GM12878 (cell line): ENCODE results near the gene MYMX. TPM values are rescaled to one million over a fixed set of nuclear protein-coding genes. Genes with fewer than 3 reads are reported as not detected.

Source experiments
- ATAC-seq: fragments of 200-7000 bp; cut with Tn5 transposase; 3 replicates; pipeline ENCODE4 v1.9.1; 2020; ENCODE audit warnings: mild to moderate bottlenecking, moderate library complexity
- BruUV-seq: library from RNA; stranded (reverse); fragments of 400-500 nt; replicated peaks from 2 replicates; lab custom pipeline; 2021; lab: Mats Ljungman, UMichigan
- CTCF ChIA-PET: fragments of 300-600 bp; sonication (Branson Sonifier 250); formaldehyde crosslinking; extraction: SDS; loops from one replicate; lab custom pipeline; 2021; ENCODE audit warnings: inconsistent platforms; lab: Yijun Ruan, JAX
- POLR2A ChIA-PET: fragments of 350-600 bp; formaldehyde crosslinking; extraction: SDS; loops from one replicate; lab custom pipeline; 2021; ENCODE audit warnings: inconsistent platforms; lab: Charles Lee
- RAD21 ChIA-PET: fragments of 300-600 bp; sonication (Branson Sonifier 250); formaldehyde crosslinking; loops from one replicate; lab custom pipeline; 2023; ENCODE audit warnings: antibody characterized with exemption; ENCODE audit not compliant: unreplicated experiment; lab: Charles Lee
- SMC1A ChIA-PET: fragments of 300-600 bp; sonication (Branson Sonifier 250); formaldehyde crosslinking; loops from one replicate; lab custom pipeline; 2023; ENCODE audit not compliant: unreplicated experiment, uncharacterized antibody; lab: Charles Lee
- DNase-seq: peaks from one replicate; pipeline ENCODE4 v3.0.0-alpha.2; 2011; ENCODE audit warnings: low read depth, low spot score
- FAIRE-seq: peaks from 3 replicates; lab custom pipeline; 2011; peaks lifted over from hg19 to GRCh38; lab: Jason Lieb, UNC
- H2AFZ ChIP-seq: 2 replicates; pipeline ENCODE4 v1.6.0; 2011; ENCODE audit warnings: low read depth, low read length, control low read depth; ENCODE audit not compliant: control insufficient read depth
- H3K27ac ChIP-seq: 2 replicates; pipeline ENCODE4 v1.5.1; 2011; ENCODE audit warnings: control low read depth; ENCODE audit not compliant: control insufficient read depth, insufficient read depth
- H3K27me3 ChIP-seq, 2 experiments: replicated peaks in 1 of 2; 2 replicates each; pipeline versions ENCODE4 v1.6.0 to v1.6.1; 2011; ENCODE audit warnings: low read length in 1 of 2; ENCODE audit not compliant: control insufficient read depth in 2 of 2, insufficient read depth in 2 of 2
- H3K36me3 ChIP-seq, 2 experiments: 2 replicates each; pipeline ENCODE4 v1.5.1; 2011; ENCODE audit warnings: low read length in 1 of 2; ENCODE audit not compliant: control insufficient read depth in 2 of 2, insufficient read depth in 2 of 2
- H3K4me1 ChIP-seq: 2 replicates; pipeline ENCODE4 v1.6.1; 2011; ENCODE audit warnings: mild to moderate bottlenecking, low read length, moderate library complexity, mixed read lengths; ENCODE audit not compliant: control insufficient read depth, insufficient read depth
- H3K4me2 ChIP-seq: 2 replicates; pipeline ENCODE4 v1.6.0; 2011; ENCODE audit warnings: control low read depth; ENCODE audit not compliant: control insufficient read depth, insufficient read depth
- H3K4me3 ChIP-seq: fragments of 200-600 bp; sonication (generic); 2 replicates; pipeline ENCODE4 v1.5.1; 2016
- H3K79me2 ChIP-seq: 2 replicates; pipeline ENCODE4 v1.6.0; 2011; ENCODE audit warnings: low read length; ENCODE audit not compliant: control insufficient read depth, insufficient read depth
- H3K9ac ChIP-seq: 2 replicates; pipeline ENCODE4 v1.8.0; 2011; ENCODE audit warnings: low read length, control low read depth, mixed read lengths; ENCODE audit not compliant: control insufficient read depth, insufficient read depth
- H3K9me3 ChIP-seq: replicated peaks from 3 replicates; pipeline ENCODE4 v1.5.1; 2011; ENCODE audit warnings: mild to moderate bottlenecking, low read length; ENCODE audit not compliant: control insufficient read depth, insufficient read depth
- H4K20me1 ChIP-seq: 2 replicates; pipeline ENCODE4 v1.6.0; 2011; ENCODE audit not compliant: control insufficient read depth, insufficient read depth
- CHD4 ChIP-seq: fragments of 200-600 bp; sonication (generic); IDR thresholded peaks from 2 replicates; pipeline ENCODE4 v1.6.1; 2016; ENCODE audit warnings: mild to moderate bottlenecking
- GATAD2B ChIP-seq: fragments of 450-650 bp; conservative IDR thresholded peaks from 2 replicates; pipeline ENCODE4 v1.6.1; 2017; ENCODE audit warnings: low read depth, mild to moderate bottlenecking, moderate library complexity
- YY1 ChIP-seq: IDR thresholded peaks from 2 replicates; pipeline ENCODE4 v1.6.1; 2011; ENCODE audit warnings: low read depth, mild to moderate bottlenecking, low read length
- ZBTB33 ChIP-seq: fragments of 450-650 bp; IDR thresholded peaks from 2 replicates; pipeline ENCODE4 v1.6.1; 2017; ENCODE audit warnings: mild to moderate bottlenecking
- WGBS: methylation state at CpG from one replicate; pipeline ENCODE4 v1.1.6; 2016; ENCODE audit warnings: low lambda C conversion rate; ENCODE audit not compliant: insufficient replicate concordance, insufficient coverage; ENCODE audit errors: missing lambda C conversion rate; 5-methylcytosine and 5-hydroxymethylcytosine counted together
- in situ Hi-C: fragments of 300-500 bp; cut with MboI; formaldehyde crosslinking; loops from 9 replicates; pipeline ENCODE4 v1.14.3; 2018; ENCODE audit warnings: mixed read lengths
- intact Hi-C: fragments of 100-400 bp; cut with micrococcal nuclease; formaldehyde crosslinking; loops from one replicate; pipeline ENCODE4 v1.14.2; 2022; ENCODE audit not compliant: unreplicated experiment
- polyA plus RNA-seq, 11 experiments: library from polyadenylated mRNA; depleted of rRNA in 4 of 11; unstranded in 6 of 11; stranded (reverse) in 5 of 11; fragments of >200 nt; fragmentation: Nextera tagmentation in 4 of 11; fragmentation: Illumina TruSeq in 1 of 11; extraction: Ambion mirVana in 4 of 11; extraction: Trizol in 1 of 11; gene quantifications; 1 replicate in 1 of 11; 2 replicates in 10 of 11; pipeline versions ENCODE4 v1.2.1 to v1.2.3, GENCODE V29; 2011 to 2016; ENCODE audit warnings: inconsistent platforms in 2 of 11, missing spikeins in 2 of 11, low read depth in 1 of 11
- total RNA-seq, 4 experiments: library from RNA; depleted of rRNA in 3 of 4; stranded (reverse); fragments of >200 nt in 3 of 4; fragmentation: Illumina TruSeq in 1 of 4; extraction: Trizol in 1 of 4; gene quantifications; 2 replicates each; pipeline versions ENCODE4 v1.2.1 to v1.2.3, GENCODE V29; 2013 to 2021

The MYMX gene
- total and polyA plus RNA-seq, 10 of the 15 experiments (the other 5 are each of a cell fraction or from before 2014, with no cell fraction given): not detected

- RAD21 ChIA-PET: interaction anchor here (0.6 to 4.8 kb wide), 2 partner anchors 9 to 12 kb away, joined by 5 to 28 read pairs; partner anchors contain the start of gene HSP90AB1
- H3K9ac ChIP-seq: peak overlapping the region; percentile 90
- CTCF ChIA-PET: interaction anchor here (0.7 to 1.3 kb wide), 2 partner anchors 11 to 86 kb away, joined by 3 to 4 read pairs; no protein-coding TSS in a partner anchor
- TF ChIP-seq GATAD2B (no peak), ZBTB33 (no peak), YY1 (0 out of 2 replicates have a peak, but pooled peaks have one; percentile 1), CHD4 (no peak)
- BruUV-seq: no TSS peak
- peaks cover 4% of the 10 kb centered on the region; the same call in 1 of the 2 replicates for H4K20me1 ChIP-seq
- H3K79me2 ChIP-seq: peaks cover 87% of the 10 kb centered on the region
- intact Hi-C loops (no loop called here), in situ Hi-C loops (no loop called here)
- POLR2A ChIA-PET: interaction anchor here (1.2 to 10.7 kb wide), 2 partner anchors 12 to 34 kb away, joined by 3 to 131 read pairs; partner anchors contain the start of gene HSP90AB1
- H3K36me3 ChIP-seq: peaks cover 26 to 27% of the 10 kb centered on the region in 2 experiments
- H2AFZ ChIP-seq: no peak overlapping the region
- no peak for ATAC-seq
- peaks cover 68% of the 10 kb centered on the region for H3K4me1 ChIP-seq
- no peak for DNase-seq
- SMC1A ChIA-PET: no interaction called here
- WGBS: 43% methylated on average over 3 of the region's 3 CpGs
- H3K27ac ChIP-seq: peak overlapping the region; percentile 99
- peak overlapping the region; percentile 30 for H3K4me3 ChIP-seq
- peak overlapping the region; percentile 98 for H3K4me2 ChIP-seq
- no peaks in the 10 kb centered on the region for H3K9me3 ChIP-seq
- FAIRE-seq: no peak
- H3K27me3 ChIP-seq: no peaks in the 10 kb centered on the region
Measured at GRCh38 chr6:44258921-44259320, 42.2 kb downstream of the MYMX start.
